A673 (cell line): Measurements from ENCODE around the gene ZEB2.

Experiments used
- EZH2 ChIP-seq: fragments of 200-600 bp; sonication (generic); IDR thresholded peaks from 2 replicates; pipeline ENCODE4 v1.6.1; 2017; ENCODE audit warnings: borderline replicate concordance, low read depth, mild to moderate bottlenecking, mixed read lengths, antibody characterized with exemption, low read length; ENCODE audit not compliant: poor library complexity, severe bottlenecking
- TF ChIP-seq, protein P1 (sequence below): fragments of 300-800, 200-600 bp; sonication (generic); conservative IDR thresholded peaks from 2 replicates; pipeline ENCODE4 v1.5.1; 2017; ENCODE audit warnings: low read depth, mild to moderate bottlenecking, antibody characterized with exemption, low read length, moderate library complexity, mixed read lengths

DNA sequence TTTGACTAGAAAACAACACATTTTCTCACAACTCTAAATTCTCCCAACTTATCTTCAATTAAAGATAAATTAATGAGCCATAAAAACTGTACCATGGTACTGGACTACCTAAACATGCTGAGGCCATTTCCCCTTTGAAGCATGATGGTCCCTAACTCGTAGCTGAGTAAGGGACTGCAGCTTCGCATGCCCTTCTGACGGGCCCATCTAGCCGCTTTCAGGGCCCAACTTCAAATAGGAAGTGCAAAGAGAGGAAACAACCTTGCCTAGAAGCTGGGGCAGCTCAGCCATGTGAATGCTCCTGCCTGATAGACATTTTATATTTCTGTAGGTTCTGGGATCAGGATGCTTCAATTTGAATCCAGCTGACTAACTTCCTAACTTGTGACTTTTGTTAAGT is 72.4 kb downstream of the ZEB2 start:
- TF ChIP-seq, protein P1, sequence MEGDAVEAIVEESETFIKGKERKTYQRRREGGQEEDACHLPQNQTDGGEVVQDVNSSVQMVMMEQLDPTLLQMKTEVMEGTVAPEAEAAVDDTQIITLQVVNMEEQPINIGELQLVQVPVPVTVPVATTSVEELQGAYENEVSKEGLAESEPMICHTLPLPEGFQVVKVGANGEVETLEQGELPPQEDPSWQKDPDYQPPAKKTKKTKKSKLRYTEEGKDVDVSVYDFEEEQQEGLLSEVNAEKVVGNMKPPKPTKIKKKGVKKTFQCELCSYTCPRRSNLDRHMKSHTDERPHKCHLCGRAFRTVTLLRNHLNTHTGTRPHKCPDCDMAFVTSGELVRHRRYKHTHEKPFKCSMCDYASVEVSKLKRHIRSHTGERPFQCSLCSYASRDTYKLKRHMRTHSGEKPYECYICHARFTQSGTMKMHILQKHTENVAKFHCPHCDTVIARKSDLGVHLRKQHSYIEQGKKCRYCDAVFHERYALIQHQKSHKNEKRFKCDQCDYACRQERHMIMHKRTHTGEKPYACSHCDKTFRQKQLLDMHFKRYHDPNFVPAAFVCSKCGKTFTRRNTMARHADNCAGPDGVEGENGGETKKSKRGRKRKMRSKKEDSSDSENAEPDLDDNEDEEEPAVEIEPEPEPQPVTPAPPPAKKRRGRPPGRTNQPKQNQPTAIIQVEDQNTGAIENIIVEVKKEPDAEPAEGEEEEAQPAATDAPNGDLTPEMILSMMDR: no peak
- TF ChIP-seq EZH2: no peak
